MCF 10A (cell line): ENCODE data around the gene PET100. TPM values are rescaled to one million over a fixed set of nuclear protein-coding genes. Genes with fewer than 3 reads are reported as not detected.

Source experiments
- BruUV-seq: library from RNA; stranded (reverse); fragments of 400-500 nt; replicated peaks from 2 replicates; lab custom pipeline; 2021; lab: Mats Ljungman, UMichigan
- CTCF ChIA-PET: fragments of 300-600 bp; sonication (Branson Sonifier 250); formaldehyde crosslinking; extraction: SDS; loops from one replicate; lab custom pipeline; 2021; ENCODE audit warnings: antibody characterized with exemption, inconsistent platforms; lab: Yijun Ruan, JAX
- POLR2A ChIA-PET: fragments of 300-600, 350-650 bp; sonication (Branson Sonifier 250); formaldehyde crosslinking; extraction: SDS; loops from one replicate; lab custom pipeline; 2020; ENCODE audit warnings: antibody characterized with exemption, inconsistent platforms; lab: Yijun Ruan, JAX
- DNase-seq: peaks from one replicate; pipeline ENCODE4 v3.0.0-alpha.2; 2018; ENCODE audit not compliant: unreplicated experiment
- H3K27ac Mint-ChIP-seq: one replicate; pipeline ENCODE4 v1.8.0; 2022; ENCODE audit warnings: mild to moderate bottlenecking, low read depth, mixed read lengths; ENCODE audit not compliant: unreplicated experiment
- H3K27me3 Mint-ChIP-seq: one replicate; pipeline ENCODE4 v1.8.0; 2022; ENCODE audit warnings: mixed read lengths; ENCODE audit not compliant: insufficient read depth, unreplicated experiment
- H3K36me3 Mint-ChIP-seq: one replicate; pipeline ENCODE4 v1.8.0; 2022; ENCODE audit warnings: mild to moderate bottlenecking, moderate library complexity, mixed read lengths; ENCODE audit not compliant: insufficient read depth, unreplicated experiment
- H3K4me1 Mint-ChIP-seq: one replicate; pipeline ENCODE4 v1.8.0; 2022; ENCODE audit warnings: mixed read lengths; ENCODE audit not compliant: insufficient read depth, unreplicated experiment
- H3K4me3 Mint-ChIP-seq: one replicate; pipeline ENCODE4 v1.8.0; 2022; ENCODE audit warnings: mild to moderate bottlenecking, moderate library complexity, mixed read lengths; ENCODE audit not compliant: unreplicated experiment
- H3K9me3 Mint-ChIP-seq: one replicate; pipeline ENCODE4 v1.8.0; 2022; ENCODE audit warnings: mixed read lengths; ENCODE audit not compliant: unreplicated experiment
- intact Hi-C: fragments of 100-400 bp; cut with micrococcal nuclease; formaldehyde crosslinking; loops from 2 replicates; pipeline ENCODE4 v1.14.1; 2022
- total RNA-seq: library from RNA; stranded (reverse); gene quantifications from 2 replicates; pipeline ENCODE4 v1.2.3, GENCODE V29; 2022
- TF ChIP-seq, protein P1 (sequence below): fragments of 200-600 bp; IDR thresholded peaks from one replicate; pipeline ENCODE4 v1.8.0; 2022; ENCODE audit warnings: antibody characterized with exemption, mild to moderate bottlenecking; ENCODE audit not compliant: unreplicated experiment

The PET100 gene
- total RNA-seq, 1 experiment from 2014 or later = 53.9 TPM

DNA sequence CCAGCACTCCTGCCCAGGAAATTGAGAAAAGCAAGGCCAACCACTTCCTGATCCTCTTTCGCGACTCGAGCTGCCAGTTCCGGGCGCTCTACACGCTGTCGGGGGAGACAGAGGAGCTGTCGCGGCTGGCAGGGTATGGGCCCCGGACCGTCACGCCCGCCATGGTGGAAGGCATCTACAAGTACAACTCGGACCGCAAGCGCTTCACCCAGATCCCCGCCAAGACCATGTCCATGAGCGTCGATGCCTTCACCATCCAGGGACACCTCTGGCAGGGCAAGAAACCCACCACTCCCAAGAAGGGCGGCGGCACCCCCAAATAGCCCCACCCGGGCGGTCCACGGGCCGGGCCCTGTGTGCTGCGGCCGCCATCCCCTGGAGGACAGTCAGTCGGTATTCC lies 11.9 kb upstream of the PET100 start:
- H3K27ac Mint-ChIP-seq = peak overlapping the region; percentile 86
- peaks cover 59% of the 10 kb centered on the region for H3K36me3 Mint-ChIP-seq
- ChIA-PET CTCF (interaction anchor here (0.6 to 2.4 kb wide), 4 partner anchors 12 to 51 kb away, joined by 3 to 13 read pairs (median 4); partner anchors contain the start of gene PET100), POLR2A (interaction anchor here (0.6 to 3.9 kb wide), 7 partner anchors 12 to 186 kb away, joined by 3 to 41 read pairs (median 5); partner anchors contain the start of genes PET100 and XAB2)
- no peak for DNase-seq
- H3K4me1 Mint-ChIP-seq = peaks cover 15% of the 10 kb centered on the region
- no peaks in the 10 kb centered on the region for H3K9me3 Mint-ChIP-seq
- no TSS peak for BruUV-seq
- no peaks in the 10 kb centered on the region for H3K27me3 Mint-ChIP-seq
- intact Hi-C loops = no loop called here
- TF ChIP-seq, protein P1, sequence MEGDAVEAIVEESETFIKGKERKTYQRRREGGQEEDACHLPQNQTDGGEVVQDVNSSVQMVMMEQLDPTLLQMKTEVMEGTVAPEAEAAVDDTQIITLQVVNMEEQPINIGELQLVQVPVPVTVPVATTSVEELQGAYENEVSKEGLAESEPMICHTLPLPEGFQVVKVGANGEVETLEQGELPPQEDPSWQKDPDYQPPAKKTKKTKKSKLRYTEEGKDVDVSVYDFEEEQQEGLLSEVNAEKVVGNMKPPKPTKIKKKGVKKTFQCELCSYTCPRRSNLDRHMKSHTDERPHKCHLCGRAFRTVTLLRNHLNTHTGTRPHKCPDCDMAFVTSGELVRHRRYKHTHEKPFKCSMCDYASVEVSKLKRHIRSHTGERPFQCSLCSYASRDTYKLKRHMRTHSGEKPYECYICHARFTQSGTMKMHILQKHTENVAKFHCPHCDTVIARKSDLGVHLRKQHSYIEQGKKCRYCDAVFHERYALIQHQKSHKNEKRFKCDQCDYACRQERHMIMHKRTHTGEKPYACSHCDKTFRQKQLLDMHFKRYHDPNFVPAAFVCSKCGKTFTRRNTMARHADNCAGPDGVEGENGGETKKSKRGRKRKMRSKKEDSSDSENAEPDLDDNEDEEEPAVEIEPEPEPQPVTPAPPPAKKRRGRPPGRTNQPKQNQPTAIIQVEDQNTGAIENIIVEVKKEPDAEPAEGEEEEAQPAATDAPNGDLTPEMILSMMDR = no peak
- no peak overlapping the region for H3K4me3 Mint-ChIP-seq

DNA sequence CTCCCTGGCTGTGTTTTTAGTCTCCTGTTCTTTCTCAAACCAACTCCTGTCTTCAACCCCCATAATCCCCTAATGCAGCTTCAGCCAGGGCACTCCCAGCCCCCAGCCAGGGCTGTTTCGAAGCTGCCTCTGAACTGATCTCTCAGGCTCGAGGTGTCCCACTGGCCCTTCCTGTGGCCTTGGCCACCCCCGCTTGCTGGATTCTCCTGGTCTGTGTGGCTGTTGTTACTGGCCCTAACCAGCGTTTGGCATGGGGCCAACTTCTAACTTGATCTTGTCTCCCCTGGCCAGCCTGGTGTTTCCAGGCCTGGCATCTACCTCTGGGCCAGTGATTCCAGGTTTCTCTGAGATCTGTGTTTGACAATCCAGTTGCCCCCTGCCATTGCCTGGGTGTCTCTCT lies 11.2 kb upstream of the PET100 start:
- no TSS peak for BruUV-seq
- CTCF ChIA-PET = interaction anchor here (0.6 to 2.4 kb wide), 3 partner anchors 12 to 52 kb away, joined by 3 to 13 read pairs (median 4); partner anchors contain the start of gene PET100
- Mint-ChIP-seq H3K27ac (peak overlapping the region; percentile 86), H3K4me3 (no peak overlapping the region), H3K36me3 (peaks cover 65% of the 10 kb centered on the region), H3K9me3 (no peaks in the 10 kb centered on the region), H3K27me3 (no peaks in the 10 kb centered on the region), H3K4me1 (peaks cover 15% of the 10 kb centered on the region)
- DNase-seq = peak; percentile 62
- intact Hi-C loops = no loop called here
- POLR2A ChIA-PET = interaction anchor here (0.6 to 3.9 kb wide), 10 partner anchors 11 to 264 kb away, joined by 3 to 41 read pairs (median 4); partner anchors contain the start of genes PET100 and XAB2
- TF ChIP-seq, protein P1 = no peak

DNA sequence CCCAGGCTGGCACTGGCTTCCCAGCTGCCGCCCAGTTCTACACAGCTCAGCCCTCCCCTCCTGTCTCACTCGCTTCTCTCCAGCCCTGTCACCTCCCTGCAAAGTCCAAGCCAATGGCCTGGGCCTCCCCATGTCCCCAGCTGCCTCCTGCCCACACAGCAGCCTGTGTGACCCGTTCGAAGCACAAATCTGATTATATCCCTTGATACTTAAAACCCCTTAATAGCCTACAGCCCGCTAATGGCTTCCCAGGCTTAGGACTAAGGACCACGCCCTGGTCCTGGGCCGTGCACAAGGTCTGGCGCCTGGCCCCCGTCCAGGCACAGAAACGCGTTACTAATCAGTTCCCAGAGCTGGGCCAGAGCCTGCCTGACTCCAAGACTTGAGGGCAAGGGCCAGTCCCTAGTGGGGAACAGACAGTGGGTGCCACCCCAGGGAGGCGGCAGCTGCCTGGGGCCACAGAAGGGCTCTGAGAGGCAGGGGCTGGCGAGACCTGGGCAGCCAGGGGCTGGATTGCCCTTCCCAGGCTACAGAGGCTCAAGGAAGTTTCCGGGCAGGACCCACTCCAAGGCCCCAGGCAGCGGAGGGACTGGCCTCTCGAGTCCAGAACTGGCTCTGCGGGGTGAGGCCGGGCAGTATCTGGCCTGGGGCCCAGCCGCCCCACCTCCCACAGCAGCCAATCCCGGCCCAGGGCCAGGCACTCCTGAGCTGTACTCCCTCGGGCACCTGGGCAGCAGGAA lies 10.7 kb upstream of the PET100 start:
- ChIA-PET POLR2A (interaction anchor here (0.6 to 3.9 kb wide), 18 partner anchors 9 to 831 kb away, joined by 3 to 41 read pairs (median 4); partner anchors contain the start of genes MAP2K7, PET100, TRAPPC5 and XAB2), CTCF (interaction anchor here (1.0 to 2.4 kb wide), 3 partner anchors 49 to 265 kb away, joined by 3 to 13 read pairs (median 3); no protein-coding TSS in a partner anchor)
- no peaks in the 10 kb centered on the region for H3K9me3 Mint-ChIP-seq
- no peak overlapping the region for H3K4me3 Mint-ChIP-seq
- DNase-seq = peak; percentile 76
- no peaks in the 10 kb centered on the region for H3K27me3 Mint-ChIP-seq
- no TSS peak for BruUV-seq
- TF ChIP-seq, protein P1 = no peak
- peaks cover 71% of the 10 kb centered on the region for H3K36me3 Mint-ChIP-seq
- intact Hi-C loops = no loop called here
- H3K4me1 Mint-ChIP-seq = peaks cover 15% of the 10 kb centered on the region
- peak overlapping the region; percentile 86 for H3K27ac Mint-ChIP-seq
